Osteocyte (in vitro differentiated cells): ENCODE measurements around the gene TMEM154. TPM values are rescaled to one million over a fixed set of nuclear protein-coding genes. Genes with fewer than 3 reads are reported as not detected.

Experiments
- DNase-seq: peaks from one replicate; pipeline ENCODE4 v3.0.0; 2021; ENCODE audit warnings: mixed read lengths; ENCODE audit not compliant: unreplicated experiment; ENCODE audit errors: extremely low spot score
- H3K27ac Mint-ChIP-seq: one replicate; pipeline ENCODE4 v1.8.0; 2021; ENCODE audit warnings: mild to moderate bottlenecking, mixed read lengths; ENCODE audit not compliant: unreplicated experiment
- H3K27me3 Mint-ChIP-seq: one replicate; pipeline ENCODE4 v1.8.0; 2021; ENCODE audit warnings: mixed read lengths; ENCODE audit not compliant: unreplicated experiment
- H3K36me3 Mint-ChIP-seq: one replicate; pipeline ENCODE4 v1.8.0; 2021; ENCODE audit warnings: mixed read lengths; ENCODE audit not compliant: unreplicated experiment
- H3K4me1 Mint-ChIP-seq: one replicate; pipeline ENCODE4 v1.8.0; 2021; ENCODE audit warnings: mixed read lengths; ENCODE audit not compliant: unreplicated experiment
- H3K4me3 Mint-ChIP-seq: one replicate; pipeline ENCODE4 v1.8.0; 2021; ENCODE audit warnings: mild to moderate bottlenecking, moderate library complexity, mixed read lengths; ENCODE audit not compliant: unreplicated experiment
- H3K9me3 Mint-ChIP-seq: one replicate; pipeline ENCODE4 v1.8.0; 2021; ENCODE audit warnings: mixed read lengths; ENCODE audit not compliant: unreplicated experiment
- CTCF ChIP-seq: fragments of 200-600 bp; sonication (generic); IDR thresholded peaks from 2 replicates; pipeline ENCODE4 v1.5.0; 2021; ENCODE audit warnings: antibody characterized with exemption, mild to moderate bottlenecking, moderate library complexity
- total RNA-seq: library from RNA; stranded (reverse); gene quantifications from 2 replicates; pipeline ENCODE4 v1.2.1, GENCODE V29; 2021

TMEM154 gene
- total RNA-seq, 1 donor from 2014 or later: 1.4 TPM

- no peak overlapping the region for H3K27ac Mint-ChIP-seq
- H3K4me1 Mint-ChIP-seq: no peaks in the 10 kb centered on the region
- H3K27me3 Mint-ChIP-seq: peaks cover 48% of the 10 kb centered on the region
- H3K36me3 Mint-ChIP-seq: no peaks in the 10 kb centered on the region
- DNase-seq: no peak
- H3K4me3 Mint-ChIP-seq: no peak overlapping the region
- H3K9me3 Mint-ChIP-seq: no peaks in the 10 kb centered on the region
- no peak for TF ChIP-seq CTCF
Observed at GRCh38 chr4:152689615-152690501, 10.1 kb upstream of the TMEM154 start.

- Mint-ChIP-seq H3K27ac (no peak overlapping the region), H3K9me3 (no peaks in the 10 kb centered on the region), H3K36me3 (no peaks in the 10 kb centered on the region), H3K27me3 (peaks cover 48% of the 10 kb centered on the region), H3K4me3 (no peak overlapping the region), H3K4me1 (no peaks in the 10 kb centered on the region)
- TF ChIP-seq CTCF: no peak
- DNase-seq: no peak
Observed at GRCh38 chr4:152687974-152688599, 8.3 kb upstream of the TMEM154 start.

- Mint-ChIP-seq H3K9me3 (no peaks in the 10 kb centered on the region), H3K4me3 (no peak overlapping the region), H3K36me3 (no peaks in the 10 kb centered on the region), H3K27ac (no peak overlapping the region), H3K27me3 (peaks cover 43% of the 10 kb centered on the region), H3K4me1 (no peaks in the 10 kb centered on the region)
- no peak for TF ChIP-seq CTCF
- DNase-seq: no peak
Observed at GRCh38 chr4:152686452-152687013, 6.7 kb upstream of the TMEM154 start.

GRCh38 chr4:152684587-152684986, 4.8 kb upstream of the TMEM154 start:
- no peak overlapping the region for H3K4me3 Mint-ChIP-seq
- TF ChIP-seq CTCF: no peak
- peaks cover 3% of the 10 kb centered on the region for H3K4me1 Mint-ChIP-seq
- H3K27me3 Mint-ChIP-seq: peaks cover 34% of the 10 kb centered on the region
- no peak for DNase-seq
- H3K36me3 Mint-ChIP-seq: no peaks in the 10 kb centered on the region
- H3K9me3 Mint-ChIP-seq: no peaks in the 10 kb centered on the region
- H3K27ac Mint-ChIP-seq: no peak overlapping the region

GRCh38 chr4:152684007-152684406, 4.2 kb upstream of the TMEM154 start:
- no peak overlapping the region for H3K4me3 Mint-ChIP-seq
- H3K9me3 Mint-ChIP-seq: no peaks in the 10 kb centered on the region
- no peak overlapping the region for H3K27ac Mint-ChIP-seq
- DNase-seq: no peak
- TF ChIP-seq CTCF: no peak
- no peaks in the 10 kb centered on the region for H3K36me3 Mint-ChIP-seq
- peaks cover 7% of the 10 kb centered on the region for H3K4me1 Mint-ChIP-seq
- H3K27me3 Mint-ChIP-seq: peaks cover 33% of the 10 kb centered on the region
